Loucy (cell line): ENCODE data around the gene LFNG.

Source experiments
- H2AFZ ChIP-seq: fragments of 200-600 bp; sonication (generic); 2 replicates; pipeline ENCODE4 v1.6.0; 2016; ENCODE audit warnings: antibody characterized with exemption, mild to moderate bottlenecking, low read length, moderate library complexity
- H3F3A ChIP-seq: fragments of 200-600 bp; 2 replicates; pipeline ENCODE4 v1.6.0; 2016; ENCODE audit warnings: antibody characterized with exemption, low read depth, mild to moderate bottlenecking
- H3K27me3 ChIP-seq: fragments of 200-600 bp; sonication (generic); 2 replicates; pipeline ENCODE4 v1.6.1; 2014; ENCODE audit warnings: low read length, mild to moderate bottlenecking; ENCODE audit not compliant: insufficient read depth, poor library complexity, severe bottlenecking
- H3K36me3 ChIP-seq: fragments of 200-600 bp; sonication (generic); 2 replicates; pipeline ENCODE4 v1.6.1; 2016; ENCODE audit warnings: low read length; ENCODE audit not compliant: insufficient read depth
- H3K4me1 ChIP-seq: fragments of 200-600 bp; sonication (generic); 2 replicates; pipeline ENCODE4 v1.5.1; 2014; ENCODE audit warnings: low read length, mild to moderate bottlenecking; ENCODE audit not compliant: insufficient read depth, poor library complexity, severe bottlenecking
- H3K4me2 ChIP-seq: fragments of 200-600 bp; sonication (generic); 2 replicates; pipeline ENCODE4 v1.6.0; 2014; ENCODE audit warnings: antibody characterized with exemption, low read length, low read depth, mild to moderate bottlenecking; ENCODE audit not compliant: poor library complexity, severe bottlenecking
- H3K4me3 ChIP-seq: fragments of 200-600 bp; sonication (generic); 2 replicates; pipeline ENCODE4 v1.5.1; 2014; ENCODE audit warnings: low read length, mild to moderate bottlenecking, mixed read lengths; ENCODE audit not compliant: poor library complexity, severe bottlenecking
- H3K79me2 ChIP-seq: fragments of 200-600 bp; sonication (generic); 2 replicates; pipeline ENCODE4 v1.6.1; 2014; ENCODE audit warnings: low read length; ENCODE audit not compliant: insufficient read depth
- H3K9ac ChIP-seq: fragments of 200-600 bp; sonication (generic); 2 replicates; pipeline ENCODE4 v1.6.0; 2014; ENCODE audit warnings: mild to moderate bottlenecking, low read depth, low read length, moderate library complexity; ENCODE audit not compliant: poor library complexity, severe bottlenecking
- H3K9me2 ChIP-seq: fragments of 200-600 bp; sonication (generic); replicated peaks from 2 replicates; pipeline ENCODE4 v1.6.1; 2016; ENCODE audit warnings: low read depth, low read length, mixed read lengths
- H3K9me3 ChIP-seq: fragments of 200-600 bp; sonication (generic); 2 replicates; pipeline ENCODE4 v1.6.1; 2014; ENCODE audit warnings: mild to moderate bottlenecking, antibody characterized with exemption, low read length, low read depth; ENCODE audit not compliant: insufficient read depth
- H4K20me1 ChIP-seq: fragments of 200-600 bp; sonication (generic); 2 replicates; pipeline ENCODE4 v1.6.0; 2014; ENCODE audit warnings: antibody characterized with exemption, low read length, mild to moderate bottlenecking; ENCODE audit not compliant: insufficient read depth, poor library complexity, severe bottlenecking
- EZH2phosphoT487 ChIP-seq: fragments of 200-600 bp; IDR thresholded peaks from 2 replicates; pipeline ENCODE4 v1.6.1; 2018; ENCODE audit warnings: antibody characterized with exemption, mild to moderate bottlenecking, moderate library complexity, borderline replicate concordance
- TF ChIP-seq, protein P1 (sequence below): fragments of 200-600 bp; sonication (generic); conservative IDR thresholded peaks from 2 replicates; pipeline ENCODE4 v1.5.1; 2014; ENCODE audit warnings: mild to moderate bottlenecking, antibody characterized with exemption, low read length

The LFNG gene

DNA sequence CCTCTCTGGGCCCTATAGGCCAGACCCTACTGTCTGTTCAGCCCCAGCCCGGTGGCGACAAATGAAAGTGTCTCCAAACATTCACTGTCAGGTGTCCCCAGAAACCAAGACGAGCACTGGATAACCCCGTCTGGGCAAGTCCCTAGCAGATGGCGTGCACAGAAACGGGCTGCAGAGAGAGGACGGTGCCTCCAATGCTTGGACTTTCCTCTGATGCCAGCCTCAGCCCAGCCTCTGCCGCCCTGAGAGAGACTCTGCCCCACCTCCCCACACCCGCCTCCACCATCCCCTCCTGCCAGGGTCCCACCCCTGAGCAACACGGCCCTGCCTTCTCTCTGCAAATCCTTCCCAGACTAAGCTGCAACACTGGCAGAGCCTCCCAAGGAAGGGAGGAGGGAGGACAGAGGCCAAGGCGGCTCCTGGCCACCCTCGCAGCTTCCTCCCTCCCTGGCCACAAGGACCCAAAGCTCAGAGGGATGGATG, 7.4 kb upstream of the LFNG start:
- H3K4me2 ChIP-seq = no peak overlapping the region
- no peaks in the 10 kb centered on the region for H3K27me3 ChIP-seq
- H3F3A ChIP-seq = no peaks in the 10 kb centered on the region
- no peaks in the 10 kb centered on the region for H3K9me2 ChIP-seq
- TF ChIP-seq, protein P1, sequence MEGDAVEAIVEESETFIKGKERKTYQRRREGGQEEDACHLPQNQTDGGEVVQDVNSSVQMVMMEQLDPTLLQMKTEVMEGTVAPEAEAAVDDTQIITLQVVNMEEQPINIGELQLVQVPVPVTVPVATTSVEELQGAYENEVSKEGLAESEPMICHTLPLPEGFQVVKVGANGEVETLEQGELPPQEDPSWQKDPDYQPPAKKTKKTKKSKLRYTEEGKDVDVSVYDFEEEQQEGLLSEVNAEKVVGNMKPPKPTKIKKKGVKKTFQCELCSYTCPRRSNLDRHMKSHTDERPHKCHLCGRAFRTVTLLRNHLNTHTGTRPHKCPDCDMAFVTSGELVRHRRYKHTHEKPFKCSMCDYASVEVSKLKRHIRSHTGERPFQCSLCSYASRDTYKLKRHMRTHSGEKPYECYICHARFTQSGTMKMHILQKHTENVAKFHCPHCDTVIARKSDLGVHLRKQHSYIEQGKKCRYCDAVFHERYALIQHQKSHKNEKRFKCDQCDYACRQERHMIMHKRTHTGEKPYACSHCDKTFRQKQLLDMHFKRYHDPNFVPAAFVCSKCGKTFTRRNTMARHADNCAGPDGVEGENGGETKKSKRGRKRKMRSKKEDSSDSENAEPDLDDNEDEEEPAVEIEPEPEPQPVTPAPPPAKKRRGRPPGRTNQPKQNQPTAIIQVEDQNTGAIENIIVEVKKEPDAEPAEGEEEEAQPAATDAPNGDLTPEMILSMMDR = no peak
- no peak for TF ChIP-seq EZH2phosphoT487
- no peaks in the 10 kb centered on the region for H3K9me3 ChIP-seq
- H4K20me1 ChIP-seq = no peaks in the 10 kb centered on the region
- H3K36me3 ChIP-seq = no peaks in the 10 kb centered on the region
- H3K4me1 ChIP-seq = peaks cover 26% of the 10 kb centered on the region
- H3K4me3 ChIP-seq = no peak overlapping the region
- no peaks in the 10 kb centered on the region for H3K79me2 ChIP-seq
- H3K9ac ChIP-seq = no peak overlapping the region
- H2AFZ ChIP-seq = no peak overlapping the region

DNA sequence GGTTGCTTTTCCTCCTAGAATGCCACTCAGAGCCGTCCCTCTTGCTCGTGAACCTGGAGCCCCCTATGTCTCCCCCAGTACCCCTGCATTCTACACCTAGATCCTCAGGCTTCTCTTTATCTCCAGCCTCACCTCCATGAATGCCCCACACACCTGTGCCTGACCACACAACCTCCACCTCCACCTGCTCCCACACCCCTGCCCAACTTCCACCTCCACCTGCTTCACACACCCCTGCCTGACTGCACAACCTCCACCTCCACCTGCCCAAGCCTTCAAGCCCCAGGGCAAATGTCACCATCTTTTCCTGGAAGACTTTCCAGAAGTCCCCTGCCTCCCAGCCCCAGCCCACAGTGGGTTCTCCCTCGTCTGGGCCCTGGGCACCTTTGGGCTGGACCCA, 6.9 kb upstream of the LFNG start:
- no peak overlapping the region for H3K9ac ChIP-seq
- no peaks in the 10 kb centered on the region for H3F3A ChIP-seq
- no peak overlapping the region for H2AFZ ChIP-seq
- no peaks in the 10 kb centered on the region for H3K79me2 ChIP-seq
- TF ChIP-seq EZH2phosphoT487 = no peak
- TF ChIP-seq, protein P1 = no peak
- no peak overlapping the region for H3K4me2 ChIP-seq
- no peaks in the 10 kb centered on the region for H3K9me3 ChIP-seq
- H3K9me2 ChIP-seq = no peaks in the 10 kb centered on the region
- no peaks in the 10 kb centered on the region for H3K36me3 ChIP-seq
- no peaks in the 10 kb centered on the region for H4K20me1 ChIP-seq
- peaks cover 21% of the 10 kb centered on the region for H3K4me1 ChIP-seq
- H3K27me3 ChIP-seq = no peaks in the 10 kb centered on the region
- no peak overlapping the region for H3K4me3 ChIP-seq

DNA sequence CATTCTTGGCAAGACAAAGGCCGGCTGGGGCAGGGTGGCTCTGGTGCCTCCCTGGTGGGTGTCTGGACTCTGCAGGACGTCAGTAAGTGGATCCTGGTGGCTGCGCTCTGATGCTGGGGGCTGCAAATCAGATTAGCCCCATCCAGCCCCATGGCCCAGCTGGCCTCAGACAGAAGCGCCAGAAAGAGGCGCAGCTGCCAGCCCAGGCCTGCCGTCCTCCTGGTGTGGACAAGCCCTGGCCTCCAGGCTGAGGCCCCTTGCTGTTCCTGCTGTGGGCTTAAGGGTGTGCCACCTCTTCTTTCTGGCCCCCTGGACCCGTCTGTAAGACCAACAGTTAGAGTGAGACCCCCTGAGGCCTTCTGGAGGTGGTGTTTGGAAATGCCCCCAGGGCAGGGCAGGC, 5.9 kb upstream of the LFNG start:
- Histone ChIP-seq H4K20me1 (no peaks in the 10 kb centered on the region), H3K9me2 (no peaks in the 10 kb centered on the region), H3K4me1 (peaks cover 12% of the 10 kb centered on the region), H3F3A (no peaks in the 10 kb centered on the region), H2AFZ (no peak overlapping the region), H3K36me3 (no peaks in the 10 kb centered on the region), H3K27me3 (no peaks in the 10 kb centered on the region), H3K9me3 (no peaks in the 10 kb centered on the region), H3K79me2 (no peaks in the 10 kb centered on the region), H3K4me3 (no peak overlapping the region), H3K4me2 (no peak overlapping the region), H3K9ac (no peak overlapping the region)
- no peak for TF ChIP-seq EZH2phosphoT487
- TF ChIP-seq, protein P1 = no peak
